H1 (cell line): ENCODE data around the gene SHQ1. TPM values are rescaled to one million over a fixed set of nuclear protein-coding genes. Genes with fewer than 3 reads are reported as not detected.

ENCODE experiments used
- CTCF ChIA-PET: fragments of 300-600 bp; sonication (Branson Sonifier 250); formaldehyde crosslinking; loops from one replicate; lab custom pipeline; 2021; ENCODE audit not compliant: partially characterized antibody; lab: Charles Lee
- POLR2A ChIA-PET: fragments of 300-600 bp; sonication (Branson Sonifier 250); formaldehyde crosslinking; loops from one replicate; lab custom pipeline; 2021; ENCODE audit warnings: inconsistent platforms; ENCODE audit not compliant: partially characterized antibody; lab: Charles Lee
- DNase-seq, 2 experiments: peaks; one replicate each; pipeline versions ENCODE4 v3.0.0 to v3.0.0-alpha.2; 2010 to 2022; ENCODE audit warnings: low spot score in 2 of 2, low read depth in 1 of 2, mixed read lengths in 1 of 2
- FAIRE-seq: peaks from 2 replicates; lab custom pipeline; 2011; peaks lifted over from hg19 to GRCh38; lab: Jason Lieb, UNC
- H2AFZ ChIP-seq: 2 replicates; pipeline ENCODE4 v1.8.1; 2012; ENCODE audit warnings: low read length, inconsistent platforms
- H2AK5ac ChIP-seq: 2 replicates; pipeline ENCODE4 v1.6.1; 2013; ENCODE audit warnings: low read depth, low read length
- H2BK120ac ChIP-seq: replicated peaks from 2 replicates; pipeline ENCODE3; 2013; ENCODE audit warnings: low read depth, low read length, inconsistent platforms
- H2BK12ac ChIP-seq: 2 replicates; pipeline ENCODE4 v1.6.1; 2013; ENCODE audit warnings: low read depth, low read length
- H2BK15ac ChIP-seq: 2 replicates; pipeline ENCODE4 v1.6.1; 2013; ENCODE audit warnings: low read length
- H2BK20ac ChIP-seq: 2 replicates; pipeline ENCODE4 v1.6.1; 2013; ENCODE audit warnings: low read length
- H2BK5ac ChIP-seq: 2 replicates; pipeline ENCODE4 v1.6.1; 2013; ENCODE audit warnings: low read depth, low read length
- H3K14ac ChIP-seq: 2 replicates; pipeline ENCODE4 v1.6.1; 2013; ENCODE audit warnings: inconsistent platforms; ENCODE audit not compliant: insufficient read length
- H3K18ac ChIP-seq: 2 replicates; pipeline ENCODE4 v1.6.1; 2013; ENCODE audit warnings: low read length; ENCODE audit errors: extremely low read depth
- H3K23ac ChIP-seq: 2 replicates; pipeline ENCODE4 v1.6.1; 2013; ENCODE audit warnings: inconsistent platforms; ENCODE audit not compliant: insufficient read length
- H3K23me2 ChIP-seq: 2 replicates; pipeline ENCODE4 v1.6.1; 2013; ENCODE audit warnings: low read depth, low read length
- H3K27ac ChIP-seq: 2 replicates; pipeline ENCODE4 v1.6.1; 2011; ENCODE audit warnings: low read depth, low read length, inconsistent platforms
- H3K27me3 ChIP-seq, 4 experiments: replicated peaks in 1 of 4; 1 replicate in 1 of 4; 2 replicates in 3 of 4; pipeline versions ENCODE4 v1.6.1 to v1.8.1; 2011 to 2013; ENCODE audit warnings: low read length in 3 of 4, mild to moderate bottlenecking in 3 of 4, inconsistent platforms in 2 of 4, mixed read lengths in 2 of 4, moderate library complexity in 1 of 4; ENCODE audit not compliant: control insufficient read depth in 3 of 4, insufficient read depth in 3 of 4; ENCODE audit errors: extremely low read depth in 1 of 4
- H3K36me3 ChIP-seq, 4 experiments: 2 replicates each; pipeline versions ENCODE4 v1.6.1 to v1.8.1; 2011 to 2013; ENCODE audit warnings: mild to moderate bottlenecking in 4 of 4, low read length in 3 of 4, moderate library complexity in 2 of 4, control low read depth in 1 of 4, inconsistent platforms in 1 of 4; ENCODE audit not compliant: insufficient read depth in 4 of 4, control insufficient read depth in 2 of 4
- H3K4ac ChIP-seq: replicated peaks from 2 replicates; pipeline ENCODE3; 2013; ENCODE audit warnings: low read length, low read depth, mixed read lengths, inconsistent platforms; ENCODE audit not compliant: insufficient read length
- H3K4me1 ChIP-seq, 4 experiments: replicated peaks in 1 of 4; 1 replicate in 1 of 4; 2 replicates in 3 of 4; pipeline versions ENCODE4 v1.6.1 to v1.8.1; 2011 to 2013; ENCODE audit warnings: low read length in 3 of 4, inconsistent platforms in 2 of 4, mixed read lengths in 1 of 4; ENCODE audit not compliant: insufficient read depth in 4 of 4, control insufficient read depth in 3 of 4
- H3K4me2 ChIP-seq, 2 experiments: 2 replicates each; pipeline versions ENCODE4 v1.6.1 to v1.8.1; 2011 to 2013; ENCODE audit warnings: low read depth in 2 of 2, low read length in 2 of 2, control low read depth in 1 of 2, inconsistent platforms in 1 of 2, mild to moderate bottlenecking in 1 of 2; ENCODE audit not compliant: insufficient read depth in 1 of 2
- H3K4me3 ChIP-seq, 4 experiments: fragments of 200-600, 300-600 bp in 1 of 4; sonication (generic), shearing (Covaris generic), sonication (Bioruptor Twin) in 1 of 4; 2 replicates each; pipeline versions ENCODE4 v1.5.1 to v1.8.1; 2011 to 2016; ENCODE audit warnings: low read length in 4 of 4, low read depth in 3 of 4, control low read depth in 2 of 4, inconsistent platforms in 2 of 4, mild to moderate bottlenecking in 2 of 4, mixed read lengths in 1 of 4, moderate library complexity in 1 of 4; ENCODE audit not compliant: insufficient read depth in 2 of 4; ENCODE audit errors: extremely low read depth in 1 of 4
- H3K56ac ChIP-seq: replicated peaks from 2 replicates; pipeline ENCODE3; 2013; ENCODE audit warnings: low read depth, mild to moderate bottlenecking, mixed read lengths, low read length, inconsistent platforms; ENCODE audit not compliant: insufficient read length
- H3K79me1 ChIP-seq: 2 replicates; pipeline ENCODE4 v1.6.1; 2013; ENCODE audit warnings: low read depth, low read length, control low read depth
- H3K79me2 ChIP-seq, 2 experiments: 2 replicates each; pipeline versions ENCODE4 v1.6.1 to v1.8.1; 2012 to 2013; ENCODE audit warnings: low read length in 2 of 2, mild to moderate bottlenecking in 2 of 2, inconsistent platforms in 1 of 2; ENCODE audit not compliant: insufficient read depth in 2 of 2, control insufficient read depth in 1 of 2
- H3K9ac ChIP-seq, 4 experiments: replicated peaks in 1 of 4; 1 replicate in 1 of 4; 2 replicates in 3 of 4; pipeline versions ENCODE4 v1.6.1 to v1.8.1; 2011 to 2013; ENCODE audit warnings: low read depth in 3 of 4, low read length in 3 of 4, control low read depth in 2 of 4, mild to moderate bottlenecking in 2 of 4, moderate library complexity in 2 of 4, inconsistent platforms in 1 of 4; ENCODE audit errors: extremely low read depth in 1 of 4
- H3K9me3 ChIP-seq, 2 experiments: 2 replicates each; pipeline versions ENCODE4 v1.6.1 to v1.8.1; 2012 to 2013; ENCODE audit warnings: mild to moderate bottlenecking in 2 of 2, moderate library complexity in 2 of 2, control low read depth in 1 of 2, inconsistent platforms in 1 of 2, low read depth in 1 of 2, low read length in 1 of 2, mixed read lengths in 1 of 2; ENCODE audit not compliant: insufficient read depth in 2 of 2
- H4K20me1 ChIP-seq, 2 experiments: replicated peaks in 1 of 2; 2 replicates each; pipeline versions ENCODE3 to v1.8.1; 2011 to 2013; ENCODE audit warnings: inconsistent platforms in 2 of 2, low read length in 2 of 2, mild to moderate bottlenecking in 1 of 2; ENCODE audit not compliant: insufficient read depth in 2 of 2, control insufficient read depth in 1 of 2
- H4K5ac ChIP-seq: 2 replicates; pipeline ENCODE4 v1.6.1; 2013; ENCODE audit warnings: low read length, low read depth, mixed read lengths, inconsistent platforms; ENCODE audit not compliant: insufficient read length
- H4K8ac ChIP-seq: 2 replicates; pipeline ENCODE4 v1.8.0; 2013; ENCODE audit warnings: mild to moderate bottlenecking, moderate library complexity, low read length, inconsistent platforms; ENCODE audit not compliant: insufficient read depth; ENCODE audit errors: extremely low read depth
- H4K91ac ChIP-seq: replicated peaks from 2 replicates; pipeline ENCODE3; 2013; ENCODE audit warnings: low read length, mixed read lengths, inconsistent platforms; ENCODE audit not compliant: insufficient read length
- CREB1 ChIP-seq: IDR thresholded peaks from 2 replicates; pipeline ENCODE4 v1.6.1; 2012; ENCODE audit warnings: inconsistent platforms
- EP300 ChIP-seq, 2 experiments: IDR thresholded peaks; 1 replicate in 1 of 2; 2 replicates in 1 of 2; pipeline ENCODE4 v1.6.1; 2011 to 2012; ENCODE audit warnings: low read depth in 2 of 2, low read length in 2 of 2, mild to moderate bottlenecking in 2 of 2, borderline replicate concordance in 1 of 2, inconsistent platforms in 1 of 2, moderate library complexity in 1 of 2
- KDM5A ChIP-seq: fragments of 200-600 bp; IDR thresholded peaks from 2 replicates; pipeline ENCODE4 v1.7.1; 2012; ENCODE audit warnings: mild to moderate bottlenecking, low read length, inconsistent platforms, mixed read lengths
- RAD21 ChIP-seq, 2 experiments: IDR thresholded peaks in 1 of 2; conservative IDR thresholded peaks in 1 of 2; 2 replicates each; pipeline ENCODE4 v1.6.1; 2011; ENCODE audit warnings: low read depth in 2 of 2, low read length in 2 of 2, improper control_type of control experiment in 1 of 2, inconsistent platforms in 1 of 2, mild to moderate bottlenecking in 1 of 2, moderate library complexity in 1 of 2
- RBBP5 ChIP-seq: IDR thresholded peaks from 2 replicates; pipeline ENCODE4 v1.7.1; 2012; ENCODE audit warnings: low read depth, mild to moderate bottlenecking, inconsistent platforms, low read length, moderate library complexity, borderline replicate concordance
- RXRA ChIP-seq: IDR thresholded peaks from 2 replicates; pipeline ENCODE4 v1.6.1; 2011; ENCODE audit warnings: low read depth, mild to moderate bottlenecking, low read length, moderate library complexity; ENCODE audit not compliant: insufficient read depth
- SP2 ChIP-seq: IDR thresholded peaks from 2 replicates; pipeline ENCODE4 v1.6.1; 2012; ENCODE audit warnings: mild to moderate bottlenecking, low read length, inconsistent platforms
- WGBS, 2 experiments: shearing (Covaris generic) in 1 of 2; methylation state at CpG; one replicate each; pipeline versions ENCODE4 v1.1.6 to v1.1.7; 2013 to 2015; ENCODE audit warnings: low lambda C conversion rate in 2 of 2, mixed read lengths in 2 of 2, inconsistent platforms in 1 of 2, low coverage in 1 of 2, missing lambda C conversion rate in 1 of 2; ENCODE audit not compliant: insufficient replicate concordance in 2 of 2, insufficient coverage in 1 of 2, insufficient read length in 1 of 2; ENCODE audit errors: extremely low coverage in 1 of 2, missing lambda C conversion rate in 1 of 2; 5-methylcytosine and 5-hydroxymethylcytosine counted together
- polyA plus RNA-seq, 7 experiments: library from polyadenylated mRNA; depleted of rRNA in 3 of 7; stranded (reverse) in 5 of 7; unstranded in 2 of 7; fragments of >200 nt in 5 of 7; fragments of 200-250 nt in 2 of 7; gene quantifications; 1 replicate in 5 of 7; 2 replicates in 1 of 7; 4 replicates in 1 of 7; pipeline versions ENCODE4 v1.2.1 to v1.2.3, GENCODE V29; 2011 to 2013; ENCODE audit warnings: missing spikeins in 2 of 7, mixed read lengths in 2 of 7
- total RNA-seq: library from RNA; stranded (reverse); fragmentation: NEBNext Ultra II Directional; extraction: Animal tissue kit (Norgen Biotek cat#: 25700); gene quantifications from 2 replicates; pipeline ENCODE4 v1.2.1, GENCODE V29; 2021

Gene SHQ1
- total and polyA plus RNA-seq, 2 of the 8 experiments (the other 6 are each of a cell fraction or from before 2014, with no cell fraction given) = 10.7 to 34.4 TPM

DNA sequence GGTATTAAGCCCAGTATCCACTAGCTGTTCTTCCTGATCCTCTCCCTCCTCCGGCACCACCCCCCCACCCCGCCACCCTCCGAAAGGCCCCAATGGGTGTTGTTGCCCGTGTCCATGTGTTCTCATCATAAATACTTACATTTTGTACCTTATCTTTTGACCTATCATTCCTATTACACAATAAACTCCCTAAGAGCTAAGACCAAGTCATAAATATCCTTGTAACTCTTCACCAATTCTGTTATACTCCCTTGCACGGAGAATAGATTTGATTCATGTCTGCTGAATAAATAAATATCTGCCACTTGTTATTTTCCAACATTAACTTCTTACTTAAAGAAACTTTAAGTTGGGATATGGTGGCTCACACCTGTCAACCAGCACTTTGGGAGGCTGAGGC, 43.9 kb downstream of the SHQ1 start:
- TF ChIP-seq RBBP5 (no peak), RXRA (no peak), EP300 (IDR thresholded peaks at IDR 0.05; ENCODE audit: borderline replicate concordance in 1 of 2, low read depth in 2 of 2, low read length in 2 of 2) (no peak), KDM5A (no peak), RAD21 (IDR thresholded peaks at IDR 0.05 in 1 of 2, conservative IDR thresholded peaks at IDR 0.05 in 1 of 2; ENCODE audit: low read depth in 2 of 2, low read length in 2 of 2) (no peak), CREB1 (no peak), SP2 (no peak)
- Histone ChIP-seq H4K91ac (no peak overlapping the region), H3K4me1 (peaks cover 0 to 3% (median 1%) of the 10 kb centered on the region in 4 experiments; a peak in 3 of 7 replicates), H4K20me1 (no peaks in the 10 kb centered on the region), H2BK20ac (no peak overlapping the region), H4K8ac (no peak overlapping the region), H3K4ac (no peak overlapping the region), H3K18ac (no peak overlapping the region), H3K27ac (no peak overlapping the region), H3K23ac (no peak overlapping the region), H3K79me2 (no peaks in the 10 kb centered on the region), H2BK12ac (no peak overlapping the region), H2BK5ac (no peak overlapping the region), H2BK120ac (no peak overlapping the region), H3K14ac (no peak overlapping the region), H3K27me3 (no peaks in the 10 kb centered on the region), H3K4me2 (no peak overlapping the region), H3K56ac (no peak overlapping the region), H3K9me3 (no peaks in the 10 kb centered on the region), H3K9ac (no peak overlapping the region), H2BK15ac (no peak overlapping the region), H2AK5ac (no peak overlapping the region), H3K36me3 (no peaks in the 10 kb centered on the region), H3K23me2 (no peaks in the 10 kb centered on the region), H3K79me1 (no peaks in the 10 kb centered on the region), H4K5ac (no peak overlapping the region), H2AFZ (no peak overlapping the region), H3K4me3 (no peak overlapping the region)
- CTCF ChIA-PET = interaction anchor here (0.7 to 1.2 kb wide), 3 partner anchors 18 to 877 kb away, joined by 3 to 4 read pairs (median 3); no protein-coding TSS in a partner anchor
- no peak for FAIRE-seq
- POLR2A ChIA-PET = no interaction called here
- WGBS, 2 experiments = 91% methylated on average over 4 of the region's 5 CpGs; no CpG with 5 or more reads in 1 of the 2 experiments
- DNase-seq = no peak
